Endothelial cell of umbilical vein (primary cell): ENCODE results near the gene TCEAL3. TPM values are rescaled to one million over a fixed set of nuclear protein-coding genes. Genes with fewer than 3 reads are reported as not detected.

Source experiments
- BruUV-seq: library from RNA; stranded (reverse); fragments of 400-500 nt; replicated peaks from 2 replicates; lab custom pipeline; 2021; lab: Mats Ljungman, UMichigan
- CTCF ChIA-PET: fragments of 300-600, 350-600 bp; sonication (Branson Sonifier 250); formaldehyde crosslinking; loops from one replicate; lab custom pipeline; 2021; ENCODE audit warnings: antibody characterized with exemption, inconsistent platforms; lab: Charles Lee
- POLR2A ChIA-PET: fragments of 300-600, 350-600 bp; sonication (Branson Sonifier 250); formaldehyde crosslinking; loops from one replicate; lab custom pipeline; 2021; ENCODE audit warnings: antibody characterized with exemption, inconsistent platforms; lab: Charles Lee
- DNase-seq: peaks from one replicate; pipeline ENCODE4 v3.0.0-alpha.2; 2011; ENCODE audit warnings: low read depth, low spot score
- FAIRE-seq: peaks from 2 replicates; lab custom pipeline; 2011; peaks lifted over from hg19 to GRCh38; lab: Jason Lieb, UNC
- H2AFZ ChIP-seq: 2 replicates; pipeline ENCODE4 v1.6.0; 2012; ENCODE audit warnings: low read depth, low read length, control low read depth, inconsistent platforms
- H3K27ac ChIP-seq: 2 replicates; pipeline ENCODE4 v1.5.1; 2011; ENCODE audit warnings: low read depth, mild to moderate bottlenecking, control low read depth, low read length, moderate library complexity; ENCODE audit not compliant: insufficient read depth
- H3K27me3 ChIP-seq, 2 experiments: 2 replicates each; pipeline versions ENCODE4 v1.6.0 to v1.6.1; 2011; ENCODE audit warnings: low read length in 2 of 2, mixed read lengths in 1 of 2; ENCODE audit not compliant: control insufficient read depth in 2 of 2, insufficient read depth in 2 of 2
- H3K36me3 ChIP-seq, 2 experiments: 2 replicates in 1 of 2; 3 replicates in 1 of 2; pipeline ENCODE4 v1.5.1; 2011; ENCODE audit warnings: low read length in 2 of 2, mild to moderate bottlenecking in 1 of 2, moderate library complexity in 1 of 2; ENCODE audit not compliant: control insufficient read depth in 2 of 2, insufficient read depth in 2 of 2; ENCODE audit errors: extremely low read depth in 1 of 2
- H3K4me1 ChIP-seq: 3 replicates; pipeline ENCODE4 v1.5.1; 2011; ENCODE audit warnings: mild to moderate bottlenecking, low read length; ENCODE audit not compliant: control insufficient read depth, insufficient read depth; ENCODE audit errors: extremely low read depth
- H3K4me2 ChIP-seq: 2 replicates; pipeline ENCODE4 v1.6.1; 2011; ENCODE audit warnings: low read length, control low read depth, mixed read lengths; ENCODE audit not compliant: insufficient read depth
- H3K4me3 ChIP-seq, 3 experiments: fragments of 200-600 bp in 1 of 3; sonication (generic), shearing (Covaris generic) in 1 of 3; replicated peaks in 1 of 3; 2 replicates each; pipeline ENCODE4 v1.5.1; 2011 to 2016; ENCODE audit warnings: control low read depth in 3 of 3, low read length in 3 of 3, mild to moderate bottlenecking in 2 of 3, inconsistent platforms in 1 of 3, low read depth in 1 of 3, moderate library complexity in 1 of 3; ENCODE audit not compliant: insufficient read depth in 1 of 3
- H3K79me2 ChIP-seq: 2 replicates; pipeline ENCODE4 v1.6.0; 2012; ENCODE audit warnings: low read length, inconsistent platforms; ENCODE audit not compliant: control insufficient read depth, insufficient read depth
- H3K9ac ChIP-seq: replicated peaks from 2 replicates; pipeline ENCODE3; 2011; ENCODE audit warnings: low read length, control low read depth; ENCODE audit not compliant: insufficient read depth; ENCODE audit errors: extremely low read depth
- H3K9me1 ChIP-seq: replicated peaks from 3 replicates; pipeline ENCODE4 v1.6.0; 2011; ENCODE audit warnings: mild to moderate bottlenecking, low read length; ENCODE audit not compliant: control insufficient read depth, insufficient read depth; ENCODE audit errors: extremely low read depth
- H3K9me3 ChIP-seq: replicated peaks from 2 replicates; pipeline ENCODE4 v1.5.1; 2012; ENCODE audit warnings: low read length, inconsistent platforms; ENCODE audit not compliant: control insufficient read depth, insufficient read depth
- H4K20me1 ChIP-seq: replicated peaks from 2 replicates; pipeline ENCODE3; 2011; ENCODE audit warnings: mild to moderate bottlenecking, low read length; ENCODE audit not compliant: control insufficient read depth, insufficient read depth; ENCODE audit errors: extremely low read depth
- EZH2 ChIP-seq: IDR thresholded peaks from 2 replicates; pipeline ENCODE4 v1.6.1; 2012; ENCODE audit warnings: borderline replicate concordance, low read depth, mild to moderate bottlenecking, moderate library complexity, low read length, inconsistent platforms; ENCODE audit not compliant: severe bottlenecking
- FOS ChIP-seq: IDR thresholded peaks from 2 replicates; pipeline ENCODE4 v1.6.1; 2011; ENCODE audit warnings: mild to moderate bottlenecking, low read length, moderate library complexity, borderline replicate concordance; ENCODE audit not compliant: insufficient read depth
- GATA2 ChIP-seq: IDR thresholded peaks from 2 replicates; pipeline ENCODE4 v1.7.0; 2011; ENCODE audit warnings: low read depth, mild to moderate bottlenecking, moderate library complexity, mixed read lengths, low read length; ENCODE audit not compliant: insufficient read length, insufficient read depth
- JUN ChIP-seq: IDR thresholded peaks from 2 replicates; pipeline ENCODE4 v1.6.1; 2011; ENCODE audit warnings: borderline replicate concordance, low read depth; ENCODE audit not compliant: insufficient read length, insufficient read depth
- MYC ChIP-seq: IDR thresholded peaks from one replicate; pipeline ENCODE4 v1.6.1; 2011; ENCODE audit warnings: mild to moderate bottlenecking, low read depth, low read length
- POLR2A ChIP-seq: IDR thresholded peaks from 2 replicates; pipeline ENCODE4 v1.6.1; 2012; ENCODE audit warnings: low read depth, mild to moderate bottlenecking, control low read depth, low read length
- POLR2AphosphoS5 ChIP-seq: IDR thresholded peaks from 2 replicates; pipeline ENCODE4 v1.6.1; 2012; ENCODE audit warnings: low read depth, mild to moderate bottlenecking, control low read depth, low read length, moderate library complexity; ENCODE audit not compliant: insufficient read depth
- dilution Hi-C: fragments of 300-500 bp; cut with MboI; formaldehyde crosslinking; loops from one replicate; pipeline ENCODE4 v1.15.0; 2019; ENCODE audit warnings: low sequenced_read_pairs; ENCODE audit not compliant: extremely low pct_ligation_motif_present
- intact Hi-C: fragments of 100-400 bp; cut with micrococcal nuclease; formaldehyde crosslinking; loops from one replicate; pipeline ENCODE4 v1.10.0; 2022
- polyA plus RNA-seq, 4 experiments: library from polyadenylated mRNA; depleted of rRNA in 3 of 4; stranded (reverse) in 3 of 4; unstranded in 1 of 4; fragments of >200 nt; gene quantifications; 2 replicates each; pipeline versions ENCODE4 v1.2.1 to v1.2.3, GENCODE V29; 2011 to 2012; ENCODE audit warnings: missing spikeins in 1 of 4
- total RNA-seq: library from RNA; stranded (reverse); gene quantifications from 2 replicates; pipeline ENCODE4 v1.2.3, GENCODE V29; 2021
- TF ChIP-seq, protein P1 (sequence below): IDR thresholded peaks from 2 replicates; pipeline ENCODE4 v1.6.1; 2011; ENCODE audit not compliant: insufficient read depth, insufficient read length
- TF ChIP-seq, protein P2 (sequence below), 2 donors: IDR thresholded peaks; 1 replicate in 1 of 2; 2 replicates in 1 of 2; pipeline ENCODE4 v1.5.1; 2011; ENCODE audit warnings: low read length in 2 of 2, mild to moderate bottlenecking in 2 of 2, moderate library complexity in 2 of 2, control low read depth in 1 of 2, inconsistent platforms in 1 of 2, low read depth in 1 of 2; ENCODE audit not compliant: insufficient read depth in 1 of 2; ENCODE audit errors: extremely low read depth in 1 of 2

Gene TCEAL3
- total and polyA plus RNA-seq, 2 donors (not counting 3 experiments of a cell fraction or from before 2014, with no cell fraction given) = 8.9 to 23.7 TPM

DNA sequence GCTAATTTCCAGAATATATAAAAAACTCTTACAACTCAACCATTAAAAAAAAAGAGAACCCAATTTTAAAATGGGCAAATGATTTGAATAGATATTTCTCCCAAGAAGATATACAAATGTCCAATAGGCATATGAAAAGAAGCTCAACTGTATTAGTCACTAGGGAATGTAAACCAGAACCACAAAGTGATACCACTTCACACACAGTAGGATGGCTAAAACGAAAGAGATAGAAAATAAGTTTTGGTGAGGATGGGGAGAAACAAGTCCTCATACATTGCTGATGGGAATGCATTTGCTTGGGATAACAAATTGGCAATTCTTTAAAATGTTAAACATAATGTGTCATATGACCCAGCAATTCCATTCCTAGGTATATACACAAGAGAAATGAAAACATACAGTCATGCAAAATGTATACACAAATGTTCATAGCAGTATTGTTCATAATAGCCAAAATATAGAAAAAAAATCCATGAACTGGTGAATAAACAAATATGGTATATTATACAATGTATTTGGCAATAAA is 5.7 kb downstream of the TCEAL3 start:
- FAIRE-seq = no peak
- Histone ChIP-seq H3K79me2 (no peaks in the 10 kb centered on the region), H3K4me1 (no peaks in the 10 kb centered on the region), H3K27me3 (no peaks in the 10 kb centered on the region), H3K36me3 (no peaks in the 10 kb centered on the region), H2AFZ (no peak overlapping the region), H3K9ac (no peak overlapping the region), H3K4me2 (no peak overlapping the region), H3K27ac (no peak overlapping the region), H3K9me1 (no peaks in the 10 kb centered on the region), H3K9me3 (no peaks in the 10 kb centered on the region), H3K4me3 (no peak overlapping the region), H4K20me1 (no peaks in the 10 kb centered on the region)
- TF ChIP-seq MYC (no peak), POLR2A (no peak), FOS (no peak), EZH2 (no peak), JUN (no peak), GATA2 (no peak), POLR2AphosphoS5 (no peak)
- TF ChIP-seq, protein P1, sequence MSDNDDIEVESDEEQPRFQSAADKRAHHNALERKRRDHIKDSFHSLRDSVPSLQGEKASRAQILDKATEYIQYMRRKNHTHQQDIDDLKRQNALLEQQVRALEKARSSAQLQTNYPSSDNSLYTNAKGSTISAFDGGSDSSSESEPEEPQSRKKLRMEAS = no peak
- intact Hi-C loops = no loop called here
- CTCF ChIA-PET = no interaction called here
- dilution Hi-C loops = no loop called here
- no TSS peak for BruUV-seq
- POLR2A ChIA-PET = no interaction called here
- no peak for DNase-seq

DNA sequence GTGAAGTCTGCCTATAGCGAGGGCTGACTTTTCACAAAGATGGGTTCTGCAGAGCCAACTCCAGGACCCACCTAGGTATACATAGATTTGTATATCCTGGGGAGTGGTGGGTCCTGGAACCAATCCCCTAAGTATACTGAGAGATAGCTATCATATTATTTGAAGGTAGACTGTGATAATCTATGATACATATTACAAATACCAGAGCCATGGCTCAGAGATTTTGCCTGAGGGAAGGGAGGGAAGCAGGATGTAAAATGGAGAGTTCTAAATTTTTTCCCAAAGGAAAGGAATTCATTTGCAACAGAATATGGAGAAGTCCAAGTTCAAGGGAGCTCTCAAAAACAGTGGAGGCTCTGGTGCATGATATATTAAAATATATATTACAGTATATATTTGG is 7.2 kb downstream of the TCEAL3 start:
- ChIA-PET CTCF (no interaction called here), POLR2A (no interaction called here)
- Histone ChIP-seq H3K4me2 (no peak overlapping the region), H3K79me2 (no peaks in the 10 kb centered on the region), H4K20me1 (no peaks in the 10 kb centered on the region), H3K27me3 (no peaks in the 10 kb centered on the region), H3K36me3 (no peaks in the 10 kb centered on the region), H3K27ac (no peak overlapping the region), H3K9me3 (no peaks in the 10 kb centered on the region), H2AFZ (no peak overlapping the region), H3K9ac (no peak overlapping the region), H3K9me1 (no peaks in the 10 kb centered on the region), H3K4me1 (no peaks in the 10 kb centered on the region), H3K4me3 (no peak overlapping the region)
- no TSS peak for BruUV-seq
- intact Hi-C loops = no loop called here
- no peak for FAIRE-seq
- DNase-seq = no peak
- TF ChIP-seq POLR2A = no peak
- no peak for TF ChIP-seq FOS
- TF ChIP-seq, protein P1 = no peak
- no peak for TF ChIP-seq GATA2
- TF ChIP-seq, protein P2, sequence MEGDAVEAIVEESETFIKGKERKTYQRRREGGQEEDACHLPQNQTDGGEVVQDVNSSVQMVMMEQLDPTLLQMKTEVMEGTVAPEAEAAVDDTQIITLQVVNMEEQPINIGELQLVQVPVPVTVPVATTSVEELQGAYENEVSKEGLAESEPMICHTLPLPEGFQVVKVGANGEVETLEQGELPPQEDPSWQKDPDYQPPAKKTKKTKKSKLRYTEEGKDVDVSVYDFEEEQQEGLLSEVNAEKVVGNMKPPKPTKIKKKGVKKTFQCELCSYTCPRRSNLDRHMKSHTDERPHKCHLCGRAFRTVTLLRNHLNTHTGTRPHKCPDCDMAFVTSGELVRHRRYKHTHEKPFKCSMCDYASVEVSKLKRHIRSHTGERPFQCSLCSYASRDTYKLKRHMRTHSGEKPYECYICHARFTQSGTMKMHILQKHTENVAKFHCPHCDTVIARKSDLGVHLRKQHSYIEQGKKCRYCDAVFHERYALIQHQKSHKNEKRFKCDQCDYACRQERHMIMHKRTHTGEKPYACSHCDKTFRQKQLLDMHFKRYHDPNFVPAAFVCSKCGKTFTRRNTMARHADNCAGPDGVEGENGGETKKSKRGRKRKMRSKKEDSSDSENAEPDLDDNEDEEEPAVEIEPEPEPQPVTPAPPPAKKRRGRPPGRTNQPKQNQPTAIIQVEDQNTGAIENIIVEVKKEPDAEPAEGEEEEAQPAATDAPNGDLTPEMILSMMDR (IDR thresholded peaks at IDR 0.05; ENCODE audit: extremely low read depth in 1 of 2, insufficient read depth in 1 of 2, low read depth in 1 of 2, low read length in 2 of 2) = no peak
- TF ChIP-seq MYC = no peak
- no peak for TF ChIP-seq JUN
- no peak for TF ChIP-seq POLR2AphosphoS5
- TF ChIP-seq EZH2 = no peak
- dilution Hi-C loops = no loop called here
